SK-N-SH (cell line): Measurements from ENCODE around the gene ISOC1.

Source experiments
- CTCF ChIP-seq: fragments of 200-600 bp; sonication (generic); IDR thresholded peaks from 2 replicates; pipeline ENCODE4 v1.6.1; 2017; ENCODE audit warnings: antibody characterized with exemption, mild to moderate bottlenecking, moderate library complexity
- EZH2phosphoT487 ChIP-seq: fragments of 200-600 bp; sonication (generic); IDR thresholded peaks from 2 replicates; pipeline ENCODE4 v1.6.1; 2017; ENCODE audit warnings: low read depth, mixed run types, mild to moderate bottlenecking, antibody characterized with exemption, moderate library complexity, borderline replicate concordance

DNA sequence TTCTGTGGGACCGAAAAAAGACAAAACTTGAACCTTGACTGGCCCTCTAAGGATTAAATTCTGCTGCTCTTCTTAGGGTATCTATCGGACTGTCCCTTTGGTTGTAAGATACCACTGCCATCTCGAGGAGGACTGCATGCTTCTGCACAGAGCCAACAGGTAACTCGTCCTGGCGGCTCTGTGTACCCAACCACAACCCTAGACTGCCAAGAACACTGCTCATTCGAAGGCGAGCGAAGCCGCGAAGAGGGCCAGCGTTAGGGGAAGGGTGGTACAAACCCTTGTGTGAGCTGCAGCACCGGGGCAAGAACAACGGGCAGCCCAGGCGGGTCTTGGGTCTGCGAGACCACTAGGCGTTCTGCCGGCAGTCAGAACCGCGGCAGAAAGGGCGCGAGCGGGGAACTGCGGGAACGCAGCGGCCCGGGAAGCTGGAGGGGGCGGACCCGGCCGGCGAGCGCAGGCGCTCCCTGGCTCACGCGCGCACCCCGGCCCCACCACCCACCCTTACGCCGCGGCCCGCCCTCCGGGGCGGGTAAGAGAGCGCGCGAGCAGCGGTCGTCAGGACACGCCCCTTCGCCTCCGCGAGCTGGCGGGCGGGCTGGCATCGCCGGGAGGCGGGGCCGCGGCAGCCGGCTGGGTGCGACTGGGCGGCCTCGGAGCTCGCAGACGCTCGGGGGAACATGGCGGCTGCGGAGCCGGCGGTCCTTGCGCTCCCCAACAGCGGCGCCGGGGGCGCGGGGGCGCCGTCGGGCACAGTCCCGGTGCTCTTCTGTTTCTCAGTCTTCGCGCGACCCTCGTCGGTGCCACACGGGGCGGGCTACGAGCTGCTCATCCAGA, at the start of gene ISOC1:
- TF ChIP-seq CTCF (no peak), EZH2phosphoT487 (no peak)
